ENCODE measurements around the gene MAFG. TPM values are rescaled to one million over a fixed set of nuclear protein-coding genes. Genes with fewer than 3 reads are reported as not detected.

Gene MAFG
- total and polyA plus RNA-seq, 9 of the 15 experiments (the other 6 are each of a cell fraction or from before 2014, with no cell fraction given) = 1.1 to 58.1 (median 24.9) TPM

DNA sequence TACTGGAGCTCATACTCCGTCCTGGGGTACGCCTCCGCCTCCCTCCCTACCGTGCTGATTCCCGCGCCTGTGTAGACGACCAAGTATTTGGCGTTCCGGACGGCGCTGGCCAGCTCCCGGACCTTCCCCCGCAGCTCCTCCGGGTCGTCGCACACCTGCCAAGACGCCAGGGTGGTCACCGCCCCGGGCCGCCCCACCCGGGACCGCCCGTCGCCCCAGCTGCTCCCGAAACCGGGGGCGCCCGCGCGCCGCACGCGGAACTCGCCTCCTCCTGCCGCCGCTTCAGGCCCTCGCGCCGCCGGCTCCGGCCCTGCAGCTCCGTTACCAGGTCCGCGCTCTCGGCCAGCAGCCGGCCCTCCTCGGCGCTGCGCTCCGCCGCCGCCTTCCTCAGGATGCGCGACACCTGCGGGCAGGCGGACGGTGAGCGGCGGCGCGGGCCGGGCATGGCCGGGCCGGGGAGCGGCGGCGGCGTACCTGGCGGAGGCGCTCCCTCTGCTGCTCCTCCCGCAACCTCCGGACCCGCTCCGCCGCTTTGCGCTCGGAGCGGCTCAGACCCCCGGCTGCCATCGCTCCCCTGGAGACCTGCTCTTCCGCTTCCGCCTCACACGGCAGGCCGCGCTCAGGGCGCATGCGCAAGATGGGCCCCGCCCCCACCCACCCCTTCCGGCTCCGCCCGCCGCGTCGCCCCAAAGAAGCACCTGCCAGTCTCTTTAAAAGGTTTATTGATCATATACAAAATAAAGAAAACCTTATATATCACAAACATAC lies 9.8 kb downstream of the MAFG start, which contains the start of gene SIRT7 (continued):
- TF ChIP-seq, protein P1, sequence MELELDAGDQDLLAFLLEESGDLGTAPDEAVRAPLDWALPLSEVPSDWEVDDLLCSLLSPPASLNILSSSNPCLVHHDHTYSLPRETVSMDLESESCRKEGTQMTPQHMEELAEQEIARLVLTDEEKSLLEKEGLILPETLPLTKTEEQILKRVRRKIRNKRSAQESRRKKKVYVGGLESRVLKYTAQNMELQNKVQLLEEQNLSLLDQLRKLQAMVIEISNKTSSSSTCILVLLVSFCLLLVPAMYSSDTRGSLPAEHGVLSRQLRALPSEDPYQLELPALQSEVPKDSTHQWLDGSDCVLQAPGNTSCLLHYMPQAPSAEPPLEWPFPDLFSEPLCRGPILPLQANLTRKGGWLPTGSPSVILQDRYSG (tag; conservative IDR thresholded peaks at IDR 0.05; ENCODE audit: low read depth) = no peak
- TF ChIP-seq ZNF780A (CRISPR knock-in tag; IDR thresholded peaks at IDR 0.05) (no peak), ZNF644 (tag; IDR thresholded peaks at IDR 0.05; ENCODE audit: low read depth) (no peak), ZNF561 (CRISPR knock-in tag; conservative IDR thresholded peaks at IDR 0.05) (no peak), FOXA1 (IDR thresholded peaks at IDR 0.05; ENCODE audit: borderline replicate concordance) (no peak), JUNB (CRISPR knock-in tag; conservative IDR thresholded peaks at IDR 0.05) (no peak), ZSCAN29 (IDR thresholded peaks at IDR 0.05) (peak; percentile 98), ZNF57 (CRISPR knock-in tag; IDR thresholded peaks at IDR 0.05) (0 out of 2 replicates have a peak, but pooled peaks have one; percentile 44), JUN (IDR thresholded peaks at IDR 0.05; ENCODE audit: borderline replicate concordance, low read depth, low read length) (no peak), JUN (CRISPR knock-in tag; IDR thresholded peaks at IDR 0.05; ENCODE audit: borderline replicate concordance) (no peak), MEF2D (tag; conservative IDR thresholded peaks at IDR 0.05; ENCODE audit: low read depth) (no peak), MAX (CRISPR knock-in tag; IDR thresholded peaks at IDR 0.05) (no peak), ZBTB1 (CRISPR knock-in tag; IDR thresholded peaks at IDR 0.05; ENCODE audit: borderline replicate concordance, low read depth) (0 out of 2 replicates have a peak, but pooled peaks have one; percentile 34), CHD1 (IDR thresholded peaks at IDR 0.05; ENCODE audit: low read length) (peak; percentile 53), HDAC1 (IDR thresholded peaks at IDR 0.05) (no peak), BDP1 (IDR thresholded peaks at IDR 0.05; ENCODE audit: insufficient read depth, insufficient read length) (no peak), BRF2 (IDR thresholded peaks at IDR 0.05; ENCODE audit: borderline replicate concordance, insufficient read depth, insufficient read length) (no peak), SAFB2 (IDR thresholded peaks at IDR 0.05; ENCODE audit: borderline replicate concordance, low read depth, low read length, severe bottlenecking) (no peak), NFXL1 (CRISPR knock-in tag; IDR thresholded peaks at IDR 0.05) (no peak), LEF1 (IDR thresholded peaks at IDR 0.05) (no peak)
- TF ChIP-seq, protein P2, sequence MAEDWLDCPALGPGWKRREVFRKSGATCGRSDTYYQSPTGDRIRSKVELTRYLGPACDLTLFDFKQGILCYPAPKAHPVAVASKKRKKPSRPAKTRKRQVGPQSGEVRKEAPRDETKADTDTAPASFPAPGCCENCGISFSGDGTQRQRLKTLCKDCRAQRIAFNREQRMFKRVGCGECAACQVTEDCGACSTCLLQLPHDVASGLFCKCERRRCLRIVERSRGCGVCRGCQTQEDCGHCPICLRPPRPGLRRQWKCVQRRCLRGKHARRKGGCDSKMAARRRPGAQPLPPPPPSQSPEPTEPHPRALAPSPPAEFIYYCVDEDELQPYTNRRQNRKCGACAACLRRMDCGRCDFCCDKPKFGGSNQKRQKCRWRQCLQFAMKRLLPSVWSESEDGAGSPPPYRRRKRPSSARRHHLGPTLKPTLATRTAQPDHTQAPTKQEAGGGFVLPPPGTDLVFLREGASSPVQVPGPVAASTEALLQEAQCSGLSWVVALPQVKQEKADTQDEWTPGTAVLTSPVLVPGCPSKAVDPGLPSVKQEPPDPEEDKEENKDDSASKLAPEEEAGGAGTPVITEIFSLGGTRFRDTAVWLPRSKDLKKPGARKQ (CRISPR knock-in tag; IDR thresholded peaks at IDR 0.05) = no peak
- TF ChIP-seq, protein P3, sequence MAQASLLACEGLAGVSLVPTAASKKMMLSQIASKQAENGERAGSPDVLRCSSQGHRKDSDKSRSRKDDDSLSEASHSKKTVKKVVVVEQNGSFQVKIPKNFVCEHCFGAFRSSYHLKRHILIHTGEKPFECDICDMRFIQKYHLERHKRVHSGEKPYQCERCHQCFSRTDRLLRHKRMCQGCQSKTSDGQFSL (CRISPR knock-in tag; IDR thresholded peaks at IDR 0.05) = no peak
- TF ChIP-seq, protein P3 (tag; IDR thresholded peaks at IDR 0.05) = no peak
